ENCODE data around the gene FBXO38.

The FBXO38 gene

DNA sequence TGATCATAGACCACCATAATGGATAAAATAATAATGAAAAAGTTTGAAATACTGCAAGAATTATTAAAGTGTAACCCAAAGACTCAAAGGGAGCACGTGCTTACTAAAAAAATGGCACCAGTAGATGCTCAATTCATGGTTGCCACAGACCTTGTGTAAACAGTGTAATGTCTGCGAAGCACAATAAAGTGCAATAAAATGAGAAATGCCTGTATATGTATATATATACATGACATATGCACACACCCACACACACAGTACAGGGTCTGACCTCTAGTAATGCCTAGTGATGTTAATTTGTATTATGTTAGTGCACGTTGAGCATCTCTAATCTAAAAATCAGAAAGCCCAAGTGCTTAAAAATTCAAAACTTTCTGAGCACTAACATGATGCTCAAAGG is 52.3 kb downstream of the FBXO38 start:
- no peaks in the 10 kb centered on the region for H3K4me1 ChIP-seq (ENCODE audit: control insufficient read depth in 1 of 2, insufficient read depth in 2 of 2, low read length in 2 of 2)
- H3K4me3 ChIP-seq (ENCODE audit: low read depth in 1 of 2, low read length in 2 of 2): no peak overlapping the region
- no peaks in the 10 kb centered on the region for H3K9me3 ChIP-seq (ENCODE audit: control insufficient read depth in 1 of 2, low read length in 2 of 2)
- H3K36me3 ChIP-seq (ENCODE audit: control insufficient read depth in 1 of 2, insufficient read depth in 2 of 2, low read length in 2 of 2): peaks cover 43 to 52% of the 10 kb centered on the region in 2 donors
- no peak overlapping the region for H3K27ac ChIP-seq (ENCODE audit: low read length)
- no peaks in the 10 kb centered on the region for H3K27me3 ChIP-seq (ENCODE audit: low read depth, low read length)

DNA sequence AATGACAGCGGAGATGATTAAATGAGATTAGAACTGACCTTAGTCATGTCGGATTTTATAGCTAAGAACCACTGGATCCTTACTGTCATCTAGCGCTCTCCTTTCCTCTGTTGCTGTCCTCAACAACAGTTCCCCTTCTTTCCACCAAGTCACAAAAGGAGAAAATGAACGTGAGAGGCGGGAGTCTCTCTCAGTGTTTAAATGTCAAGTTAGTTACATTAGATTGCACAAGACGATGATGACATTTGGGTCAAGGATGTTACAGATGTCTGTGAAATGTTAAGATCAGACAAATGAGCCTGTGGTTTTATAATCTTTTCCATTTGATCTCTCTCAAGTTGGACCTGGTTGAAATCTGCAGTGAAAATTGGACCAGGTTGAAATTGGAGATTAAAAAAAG is 53.5 kb downstream of the FBXO38 start:
- Histone ChIP-seq H3K36me3 (ENCODE audit: control insufficient read depth in 1 of 2, insufficient read depth in 2 of 2, low read length in 2 of 2) (peaks cover 52 to 53% of the 10 kb centered on the region in 2 donors), H3K9me3 (ENCODE audit: control insufficient read depth in 1 of 2, low read length in 2 of 2) (no peaks in the 10 kb centered on the region), H3K27me3 (ENCODE audit: low read depth, low read length) (no peaks in the 10 kb centered on the region), H3K4me1 (ENCODE audit: control insufficient read depth in 1 of 2, insufficient read depth in 2 of 2, low read length in 2 of 2) (no peaks in the 10 kb centered on the region), H3K4me3 (ENCODE audit: low read depth in 1 of 2, low read length in 2 of 2) (no peak overlapping the region), H3K27ac (ENCODE audit: low read length) (no peak overlapping the region)

DNA sequence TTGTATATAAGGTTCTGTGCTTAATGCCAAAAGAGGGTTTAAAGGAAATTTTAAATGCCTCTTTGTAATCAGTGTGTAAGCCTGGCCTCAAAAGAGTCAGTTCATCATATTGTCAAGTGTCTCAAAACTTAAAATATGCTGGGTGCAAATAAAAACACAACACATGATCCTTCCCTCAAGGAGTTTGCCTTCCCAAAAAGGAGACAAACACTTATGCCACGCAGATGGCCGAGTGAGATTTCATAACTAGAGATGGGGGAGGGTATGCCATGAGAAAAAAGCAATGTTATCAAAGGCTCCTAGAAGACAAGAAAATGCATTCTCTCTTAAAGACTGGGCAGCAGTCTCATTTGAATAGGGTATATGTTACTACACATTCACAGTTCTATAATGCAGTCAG is 55.2 kb downstream of the FBXO38 start:
- Histone ChIP-seq H3K4me3 (ENCODE audit: low read depth in 1 of 2, low read length in 2 of 2) (no peak overlapping the region), H3K9me3 (ENCODE audit: control insufficient read depth in 1 of 2, low read length in 2 of 2) (no peaks in the 10 kb centered on the region), H3K27me3 (ENCODE audit: low read depth, low read length) (no peaks in the 10 kb centered on the region), H3K4me1 (ENCODE audit: control insufficient read depth in 1 of 2, insufficient read depth in 2 of 2, low read length in 2 of 2) (no peaks in the 10 kb centered on the region), H3K27ac (ENCODE audit: low read length) (no peak overlapping the region), H3K36me3 (ENCODE audit: control insufficient read depth in 1 of 2, insufficient read depth in 2 of 2, low read length in 2 of 2) (peaks cover 41 to 46% of the 10 kb centered on the region in 2 donors)

DNA sequence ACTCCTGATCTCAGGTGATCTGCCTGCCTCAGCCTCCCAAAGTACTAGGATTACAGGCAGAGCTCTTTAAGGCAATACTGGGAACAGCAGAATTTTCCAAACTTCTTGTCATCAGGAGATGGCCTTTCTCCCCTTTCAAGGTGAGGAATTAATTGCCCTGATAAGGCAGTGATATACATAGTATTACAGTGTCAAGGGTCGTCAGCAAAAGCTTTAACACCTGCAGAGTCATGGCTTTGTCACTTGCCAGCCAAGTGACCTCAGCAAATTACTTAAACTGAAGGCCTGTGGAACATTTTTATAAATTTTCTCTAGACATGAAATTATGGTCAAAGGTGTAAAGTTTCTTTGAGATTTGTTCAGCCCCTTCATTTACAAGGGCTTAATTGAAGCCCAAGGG is 59.5 kb downstream of the FBXO38 start:
- Histone ChIP-seq H3K27ac (ENCODE audit: low read length) (no peak overlapping the region), H3K4me3 (ENCODE audit: low read depth in 1 of 2, low read length in 2 of 2) (no peak overlapping the region), H3K27me3 (ENCODE audit: low read depth, low read length) (no peaks in the 10 kb centered on the region), H3K36me3 (ENCODE audit: control insufficient read depth in 1 of 2, insufficient read depth in 2 of 2, low read length in 2 of 2) (peaks cover 25 to 31% of the 10 kb centered on the region in 2 donors), H3K4me1 (ENCODE audit: control insufficient read depth in 1 of 2, insufficient read depth in 2 of 2, low read length in 2 of 2) (no peaks in the 10 kb centered on the region), H3K9me3 (ENCODE audit: control insufficient read depth in 1 of 2, low read length in 2 of 2) (no peaks in the 10 kb centered on the region)

DNA sequence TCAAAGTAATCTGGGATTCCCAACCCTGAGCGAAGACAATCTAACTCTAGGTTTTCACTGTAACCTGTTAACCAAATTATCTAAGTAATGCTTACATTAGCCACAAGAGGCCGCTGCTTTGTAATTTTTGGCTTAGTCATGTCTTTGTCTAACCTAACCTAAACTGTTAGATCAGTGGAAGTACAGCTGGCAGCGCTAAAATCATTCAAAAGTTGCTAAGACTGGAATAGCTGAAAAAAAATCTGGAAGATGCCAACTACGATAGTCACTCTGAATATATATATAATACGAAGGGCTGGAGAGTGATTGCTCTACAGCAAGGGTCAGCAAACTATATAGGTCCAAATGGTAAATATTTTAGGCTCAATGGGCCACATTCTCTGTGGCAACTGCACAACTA is 60.2 kb downstream of the FBXO38 start:
- H3K4me3 ChIP-seq (ENCODE audit: low read depth in 1 of 2, low read length in 2 of 2): no peak overlapping the region
- H3K36me3 ChIP-seq (ENCODE audit: control insufficient read depth in 1 of 2, insufficient read depth in 2 of 2, low read length in 2 of 2): peaks cover 20 to 23% of the 10 kb centered on the region in 2 donors
- no peak overlapping the region for H3K27ac ChIP-seq (ENCODE audit: low read length)
- H3K4me1 ChIP-seq (ENCODE audit: control insufficient read depth in 1 of 2, insufficient read depth in 2 of 2, low read length in 2 of 2): no peaks in the 10 kb centered on the region
- no peaks in the 10 kb centered on the region for H3K9me3 ChIP-seq (ENCODE audit: control insufficient read depth in 1 of 2, low read length in 2 of 2)
- no peaks in the 10 kb centered on the region for H3K27me3 ChIP-seq (ENCODE audit: low read depth, low read length)

DNA sequence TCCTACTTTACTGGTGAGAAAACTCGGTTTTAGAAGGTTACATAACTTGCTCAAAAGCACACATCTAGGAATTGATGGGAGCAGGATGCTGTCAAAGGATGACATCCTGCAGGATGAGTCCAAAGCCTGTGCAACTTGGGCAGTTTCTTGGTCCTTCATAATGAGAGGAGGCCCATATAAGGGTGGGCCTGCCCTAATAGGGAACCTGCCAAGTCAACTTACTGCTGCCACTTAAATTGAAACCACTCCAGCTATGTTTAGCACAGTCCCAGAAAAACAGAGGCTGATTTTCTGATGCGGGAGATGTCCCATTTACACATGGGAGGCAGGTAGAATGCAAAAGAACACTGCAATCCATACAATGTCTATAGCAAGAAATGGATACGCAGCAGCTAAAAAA is 61.8 kb downstream of the FBXO38 start:
- Histone ChIP-seq H3K27ac (ENCODE audit: low read length) (no peak overlapping the region), H3K4me1 (ENCODE audit: control insufficient read depth in 1 of 2, insufficient read depth in 2 of 2, low read length in 2 of 2) (no peaks in the 10 kb centered on the region), H3K4me3 (ENCODE audit: low read depth in 1 of 2, low read length in 2 of 2) (no peak overlapping the region), H3K9me3 (ENCODE audit: control insufficient read depth in 1 of 2, low read length in 2 of 2) (no peaks in the 10 kb centered on the region), H3K36me3 (ENCODE audit: control insufficient read depth in 1 of 2, insufficient read depth in 2 of 2, low read length in 2 of 2) (peaks cover 12 to 13% of the 10 kb centered on the region in 2 donors), H3K27me3 (ENCODE audit: low read depth, low read length) (no peaks in the 10 kb centered on the region)

DNA sequence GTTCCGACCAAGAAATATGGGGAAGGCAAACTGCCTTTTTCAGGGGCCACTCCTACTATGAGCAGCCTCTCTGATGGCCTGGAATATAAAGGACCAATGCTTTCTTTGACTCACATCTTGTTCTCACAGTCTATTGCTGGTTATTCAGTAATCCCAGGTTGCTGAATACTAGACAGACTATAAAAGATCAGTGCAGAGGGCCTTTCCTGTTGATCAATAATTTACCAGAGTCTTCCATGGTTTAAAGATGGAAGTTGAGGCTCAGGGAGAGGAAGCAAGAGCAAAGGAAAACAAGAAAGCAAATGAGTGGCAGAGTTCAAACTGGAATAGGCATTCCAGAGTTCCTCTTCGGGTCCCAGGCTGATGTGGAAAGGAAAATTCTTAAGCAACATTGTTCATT is 62.9 kb downstream of the FBXO38 start:
- Histone ChIP-seq H3K4me1 (ENCODE audit: control insufficient read depth in 1 of 2, insufficient read depth in 2 of 2, low read length in 2 of 2) (no peaks in the 10 kb centered on the region), H3K27ac (ENCODE audit: low read length) (no peak overlapping the region), H3K27me3 (ENCODE audit: low read depth, low read length) (no peaks in the 10 kb centered on the region), H3K9me3 (ENCODE audit: control insufficient read depth in 1 of 2, low read length in 2 of 2) (no peaks in the 10 kb centered on the region), H3K36me3 (ENCODE audit: control insufficient read depth in 1 of 2, insufficient read depth in 2 of 2, low read length in 2 of 2) (peaks cover 5% of the 10 kb centered on the region in 2 donors), H3K4me3 (ENCODE audit: low read depth in 1 of 2, low read length in 2 of 2) (no peak overlapping the region)

DNA sequence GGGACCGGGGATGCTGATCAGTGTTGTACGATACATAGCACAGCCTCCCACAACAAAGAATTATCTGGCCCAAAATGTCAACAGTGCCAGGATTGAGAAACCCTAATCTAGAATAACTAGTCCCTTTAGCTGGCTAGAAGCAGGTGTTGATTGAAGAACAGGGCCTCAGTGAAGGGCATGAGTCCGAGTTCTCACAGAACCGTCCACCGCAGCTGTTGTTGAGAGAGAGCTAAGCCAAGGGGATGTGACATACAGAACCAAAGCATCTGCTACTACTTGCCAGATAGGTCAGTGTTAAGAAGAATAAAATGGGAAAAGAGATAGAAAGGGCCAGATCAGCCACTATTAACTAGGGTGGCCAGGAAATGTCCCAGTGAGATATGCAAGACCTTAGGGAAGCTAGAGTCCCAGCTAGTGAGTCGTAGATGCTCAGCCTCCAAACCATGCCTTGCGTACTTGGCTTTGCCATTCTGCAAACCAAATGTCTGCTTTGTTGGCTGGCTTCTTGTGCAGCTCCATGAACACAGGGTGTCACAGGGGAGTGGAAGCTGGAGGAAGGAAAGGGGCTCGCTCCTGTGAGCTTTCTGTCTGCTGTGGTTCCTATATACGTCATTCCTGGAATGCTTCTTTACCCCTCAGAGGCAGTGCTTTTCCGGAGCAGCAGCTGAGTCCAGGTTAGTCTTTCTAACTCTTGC is 68.9 kb downstream of the FBXO38 start:
- no peak overlapping the region for H3K4me3 ChIP-seq (ENCODE audit: low read depth in 1 of 2, low read length in 2 of 2)
- no peaks in the 10 kb centered on the region for H3K27me3 ChIP-seq (ENCODE audit: low read depth, low read length)
- no peaks in the 10 kb centered on the region for H3K9me3 ChIP-seq (ENCODE audit: control insufficient read depth in 1 of 2, low read length in 2 of 2)
- H3K36me3 ChIP-seq (ENCODE audit: control insufficient read depth in 1 of 2, insufficient read depth in 2 of 2, low read length in 2 of 2): no peaks in the 10 kb centered on the region
- H3K4me1 ChIP-seq (ENCODE audit: control insufficient read depth in 1 of 2, insufficient read depth in 2 of 2, low read length in 2 of 2): no peaks in the 10 kb centered on the region
- H3K27ac ChIP-seq (ENCODE audit: low read length): no peak overlapping the region

DNA sequence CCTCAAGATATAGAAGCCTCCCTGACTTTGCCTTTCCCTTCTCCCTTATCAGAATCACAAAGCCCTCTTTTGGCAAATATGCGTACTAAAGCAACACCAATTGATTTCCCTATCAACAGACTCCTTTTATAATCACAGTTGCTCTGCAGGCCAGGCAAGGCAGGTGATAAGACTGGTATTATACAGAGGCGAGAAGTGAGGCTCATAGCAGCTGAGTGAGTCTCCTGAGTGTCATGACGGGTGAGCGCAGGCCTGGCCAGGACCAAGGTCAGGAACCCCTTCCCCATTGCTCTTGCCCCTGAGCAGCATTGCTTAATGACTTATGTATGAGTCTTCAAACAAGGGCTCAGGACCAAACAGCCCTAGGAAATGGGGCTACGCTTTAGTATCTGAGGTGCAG is 70.8 kb downstream of the FBXO38 start:
- Histone ChIP-seq H3K27ac (ENCODE audit: low read length) (no peak overlapping the region), H3K27me3 (ENCODE audit: low read depth, low read length) (peaks cover 3% of the 10 kb centered on the region), H3K36me3 (ENCODE audit: control insufficient read depth in 1 of 2, insufficient read depth in 2 of 2, low read length in 2 of 2) (no peaks in the 10 kb centered on the region), H3K9me3 (ENCODE audit: control insufficient read depth in 1 of 2, low read length in 2 of 2) (no peaks in the 10 kb centered on the region), H3K4me1 (ENCODE audit: control insufficient read depth in 1 of 2, insufficient read depth in 2 of 2, low read length in 2 of 2) (no peaks in the 10 kb centered on the region), H3K4me3 (ENCODE audit: low read depth in 1 of 2, low read length in 2 of 2) (no peak overlapping the region)

DNA sequence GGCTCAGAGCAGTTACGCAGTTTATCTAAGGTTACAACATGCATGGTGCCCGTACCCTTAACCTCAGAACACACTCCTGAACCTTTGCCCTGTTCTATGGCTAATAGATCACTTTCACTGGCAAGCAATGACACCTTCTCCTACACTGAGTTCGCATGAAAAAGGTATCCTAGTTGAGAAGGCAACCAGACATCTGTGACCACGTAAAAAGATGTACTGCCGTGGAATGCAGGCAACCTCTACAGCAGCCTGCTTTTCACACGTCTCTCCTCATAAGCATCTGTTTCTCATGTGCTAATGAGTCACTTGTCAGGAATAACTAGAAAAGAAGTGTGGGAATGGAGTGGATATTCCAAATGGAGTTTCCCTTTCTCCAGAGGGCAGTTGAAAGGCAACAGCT is 71.4 kb downstream of the FBXO38 start:
- Histone ChIP-seq H3K36me3 (ENCODE audit: control insufficient read depth in 1 of 2, insufficient read depth in 2 of 2, low read length in 2 of 2) (no peaks in the 10 kb centered on the region), H3K4me1 (ENCODE audit: control insufficient read depth in 1 of 2, insufficient read depth in 2 of 2, low read length in 2 of 2) (no peaks in the 10 kb centered on the region), H3K27ac (ENCODE audit: low read length) (no peak overlapping the region), H3K4me3 (ENCODE audit: low read depth in 1 of 2, low read length in 2 of 2) (no peak overlapping the region), H3K27me3 (ENCODE audit: low read depth, low read length) (peaks cover 3% of the 10 kb centered on the region), H3K9me3 (ENCODE audit: control insufficient read depth in 1 of 2, low read length in 2 of 2) (no peaks in the 10 kb centered on the region)

DNA sequence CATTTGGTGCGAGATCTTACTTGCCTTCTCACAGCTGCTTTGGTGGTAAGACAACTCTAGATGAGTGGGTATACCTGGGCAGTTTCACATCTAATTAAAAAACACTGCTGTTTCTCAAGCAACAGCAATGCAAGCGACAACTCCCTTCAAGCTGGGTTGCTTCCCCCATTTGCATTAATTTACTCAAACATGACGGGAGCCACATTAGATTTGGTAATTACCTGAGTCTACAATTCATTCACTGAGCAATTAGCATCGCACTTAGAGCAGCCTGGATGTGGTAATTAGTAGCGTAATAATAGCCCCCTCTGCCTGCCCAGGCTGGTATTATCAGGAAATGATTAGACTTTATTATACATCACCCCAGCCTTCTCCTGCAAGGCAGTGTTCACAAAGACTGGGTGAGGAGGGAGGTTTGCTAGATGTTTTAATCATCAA is 73.4 kb downstream of the FBXO38 start:
- Histone ChIP-seq H3K27ac (ENCODE audit: low read length) (no peak overlapping the region), H3K4me1 (ENCODE audit: control insufficient read depth in 1 of 2, insufficient read depth in 2 of 2, low read length in 2 of 2) (no peaks in the 10 kb centered on the region), H3K36me3 (ENCODE audit: control insufficient read depth in 1 of 2, insufficient read depth in 2 of 2, low read length in 2 of 2) (no peaks in the 10 kb centered on the region), H3K9me3 (ENCODE audit: control insufficient read depth in 1 of 2, low read length in 2 of 2) (no peaks in the 10 kb centered on the region), H3K27me3 (ENCODE audit: low read depth, low read length) (peaks cover 3% of the 10 kb centered on the region), H3K4me3 (ENCODE audit: low read depth in 1 of 2, low read length in 2 of 2) (no peak overlapping the region)
